Glutamatergic neuron (in vitro differentiated cells): ENCODE data around the gene HMGCS2. TPM values are rescaled to one million over a fixed set of nuclear protein-coding genes. Genes with fewer than 3 reads are reported as not detected.

Experiments
- DNase-seq: peaks from one replicate; pipeline ENCODE4 v3.0.0; 2022
- H3K27ac Mint-ChIP-seq: one replicate; pipeline ENCODE4 v1.8.0; 2020; ENCODE audit warnings: mild to moderate bottlenecking, mixed read lengths, inconsistent platforms; ENCODE audit not compliant: unreplicated experiment
- H3K27me3 Mint-ChIP-seq: one replicate; pipeline ENCODE4 v1.8.0; 2020; ENCODE audit warnings: mild to moderate bottlenecking, moderate library complexity, mixed read lengths, inconsistent platforms; ENCODE audit not compliant: unreplicated experiment
- H3K36me3 Mint-ChIP-seq: one replicate; pipeline ENCODE4 v1.8.0; 2020; ENCODE audit warnings: mild to moderate bottlenecking, mixed read lengths, inconsistent platforms; ENCODE audit not compliant: unreplicated experiment
- H3K4me1 Mint-ChIP-seq: one replicate; pipeline ENCODE4 v1.8.0; 2020; ENCODE audit warnings: mild to moderate bottlenecking, low read depth, mixed read lengths, inconsistent platforms; ENCODE audit not compliant: unreplicated experiment
- H3K4me3 Mint-ChIP-seq: one replicate; pipeline ENCODE4 v1.8.0; 2020; ENCODE audit warnings: mild to moderate bottlenecking, mixed read lengths, inconsistent platforms; ENCODE audit not compliant: unreplicated experiment
- H3K9me3 Mint-ChIP-seq: one replicate; pipeline ENCODE4 v1.8.0; 2020; ENCODE audit warnings: mild to moderate bottlenecking, moderate library complexity, mixed read lengths, inconsistent platforms; ENCODE audit not compliant: unreplicated experiment
- total RNA-seq: library from RNA; stranded (reverse); fragmentation: NEBNext Ultra II Directional; extraction: Animal tissue kit (Norgen Biotek cat#: 25700); gene quantifications from one replicate; pipeline ENCODE4 v1.2.1, GENCODE V29; 2021; ENCODE audit not compliant: unreplicated experiment
- TF ChIP-seq, protein P1 (sequence below): fragments of 200-600 bp; sonication (generic); IDR thresholded peaks from one replicate; pipeline ENCODE4 v1.5.0; 2021; ENCODE audit not compliant: partially characterized antibody, unreplicated experiment

The HMGCS2 gene
- total RNA-seq, 1 donor from 2014 or later = not detected

DNA sequence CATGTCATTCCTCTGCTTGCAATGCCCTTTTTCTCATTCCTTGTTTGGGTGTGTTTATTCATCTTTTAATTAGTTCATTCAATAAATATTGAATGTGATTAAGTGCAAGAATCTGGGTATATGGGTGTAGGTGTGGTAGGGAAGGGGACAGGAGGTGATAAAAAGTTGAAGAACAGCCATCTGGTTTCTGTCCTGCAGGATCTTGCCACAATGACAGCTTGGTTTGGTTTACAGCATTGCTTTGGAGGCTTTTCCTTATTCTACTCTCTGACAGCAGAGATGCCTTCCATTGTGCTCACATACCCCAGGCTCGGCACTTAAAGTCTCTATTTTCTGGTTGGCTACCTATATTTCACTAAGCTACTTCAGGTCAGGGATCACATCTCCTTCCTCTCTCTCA is 45.6 kb upstream of the HMGCS2 start:
- no peaks in the 10 kb centered on the region for H3K4me1 Mint-ChIP-seq
- TF ChIP-seq, protein P1, sequence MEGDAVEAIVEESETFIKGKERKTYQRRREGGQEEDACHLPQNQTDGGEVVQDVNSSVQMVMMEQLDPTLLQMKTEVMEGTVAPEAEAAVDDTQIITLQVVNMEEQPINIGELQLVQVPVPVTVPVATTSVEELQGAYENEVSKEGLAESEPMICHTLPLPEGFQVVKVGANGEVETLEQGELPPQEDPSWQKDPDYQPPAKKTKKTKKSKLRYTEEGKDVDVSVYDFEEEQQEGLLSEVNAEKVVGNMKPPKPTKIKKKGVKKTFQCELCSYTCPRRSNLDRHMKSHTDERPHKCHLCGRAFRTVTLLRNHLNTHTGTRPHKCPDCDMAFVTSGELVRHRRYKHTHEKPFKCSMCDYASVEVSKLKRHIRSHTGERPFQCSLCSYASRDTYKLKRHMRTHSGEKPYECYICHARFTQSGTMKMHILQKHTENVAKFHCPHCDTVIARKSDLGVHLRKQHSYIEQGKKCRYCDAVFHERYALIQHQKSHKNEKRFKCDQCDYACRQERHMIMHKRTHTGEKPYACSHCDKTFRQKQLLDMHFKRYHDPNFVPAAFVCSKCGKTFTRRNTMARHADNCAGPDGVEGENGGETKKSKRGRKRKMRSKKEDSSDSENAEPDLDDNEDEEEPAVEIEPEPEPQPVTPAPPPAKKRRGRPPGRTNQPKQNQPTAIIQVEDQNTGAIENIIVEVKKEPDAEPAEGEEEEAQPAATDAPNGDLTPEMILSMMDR = no peak
- DNase-seq = no peak
- no peaks in the 10 kb centered on the region for H3K36me3 Mint-ChIP-seq
- H3K4me3 Mint-ChIP-seq = no peak overlapping the region
- no peaks in the 10 kb centered on the region for H3K27me3 Mint-ChIP-seq
- H3K27ac Mint-ChIP-seq = no peak overlapping the region
- no peaks in the 10 kb centered on the region for H3K9me3 Mint-ChIP-seq

DNA sequence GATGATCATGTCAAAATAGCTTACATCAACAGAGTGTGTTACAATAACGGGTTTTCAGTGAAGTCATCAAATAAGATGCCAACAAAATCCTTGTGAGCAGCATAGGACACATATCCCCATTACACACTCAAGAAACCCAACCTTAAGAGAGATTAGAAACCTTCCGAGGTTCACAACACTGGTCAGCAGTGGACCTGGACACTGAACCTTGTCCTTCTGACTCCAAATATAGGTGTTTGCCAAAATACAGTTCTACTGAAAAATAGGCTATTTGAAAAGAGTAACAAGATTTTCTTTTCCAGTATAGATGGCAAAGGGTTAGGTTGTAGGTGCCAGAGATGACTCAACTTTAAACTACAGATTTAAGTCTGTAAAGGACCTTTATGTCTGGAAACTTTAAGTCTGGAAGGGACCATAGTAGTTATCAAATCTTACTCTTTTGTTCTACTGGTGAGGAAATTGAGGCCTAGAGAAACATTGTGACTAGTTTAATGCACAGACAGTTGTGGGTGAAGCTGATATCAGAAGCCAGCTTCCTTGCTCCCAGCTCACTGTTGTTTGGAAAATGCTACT is 43.4 kb upstream of the HMGCS2 start:
- Mint-ChIP-seq H3K9me3 (no peaks in the 10 kb centered on the region), H3K4me1 (no peaks in the 10 kb centered on the region), H3K27ac (no peak overlapping the region), H3K4me3 (no peak overlapping the region), H3K27me3 (no peaks in the 10 kb centered on the region), H3K36me3 (no peaks in the 10 kb centered on the region)
- TF ChIP-seq, protein P1 = no peak
- DNase-seq = no peak

DNA sequence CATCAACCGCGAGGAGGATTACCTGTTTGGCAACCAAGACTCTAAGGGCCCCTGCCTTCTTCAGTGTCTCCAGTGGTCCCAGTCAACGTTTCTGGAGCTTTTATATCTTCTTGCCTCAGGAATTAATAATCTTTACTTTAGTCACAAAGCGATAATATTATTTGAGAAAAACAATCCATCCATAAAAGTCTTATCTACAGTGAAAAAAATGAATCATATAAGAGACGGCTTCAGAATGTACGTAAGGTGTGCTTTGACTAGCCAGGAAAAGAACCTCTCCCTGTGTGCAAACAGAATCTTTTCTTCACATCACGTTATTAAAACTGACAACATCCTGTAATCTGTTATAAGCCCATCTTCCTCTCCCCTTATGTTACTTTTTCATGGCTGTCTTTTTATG is 42.7 kb upstream of the HMGCS2 start, which contains the start of gene REG4:
TSS of gene REG4 (minus strand) at position 74 of the 400 bp plus-strand sequence. CDS start 2,691 bp downstream, outside the sequence.
- Mint-ChIP-seq H3K36me3 (no peaks in the 10 kb centered on the region), H3K4me3 (no peak within 1 kb of the TSS), H3K27me3 (no peaks in the 10 kb centered on the region), H3K9me3 (no peaks in the 10 kb centered on the region), H3K4me1 (no peaks in the 10 kb centered on the region), H3K27ac (no peak within 1 kb of the TSS)
- TF ChIP-seq, protein P1 = no peak
- no peak for DNase-seq

DNA sequence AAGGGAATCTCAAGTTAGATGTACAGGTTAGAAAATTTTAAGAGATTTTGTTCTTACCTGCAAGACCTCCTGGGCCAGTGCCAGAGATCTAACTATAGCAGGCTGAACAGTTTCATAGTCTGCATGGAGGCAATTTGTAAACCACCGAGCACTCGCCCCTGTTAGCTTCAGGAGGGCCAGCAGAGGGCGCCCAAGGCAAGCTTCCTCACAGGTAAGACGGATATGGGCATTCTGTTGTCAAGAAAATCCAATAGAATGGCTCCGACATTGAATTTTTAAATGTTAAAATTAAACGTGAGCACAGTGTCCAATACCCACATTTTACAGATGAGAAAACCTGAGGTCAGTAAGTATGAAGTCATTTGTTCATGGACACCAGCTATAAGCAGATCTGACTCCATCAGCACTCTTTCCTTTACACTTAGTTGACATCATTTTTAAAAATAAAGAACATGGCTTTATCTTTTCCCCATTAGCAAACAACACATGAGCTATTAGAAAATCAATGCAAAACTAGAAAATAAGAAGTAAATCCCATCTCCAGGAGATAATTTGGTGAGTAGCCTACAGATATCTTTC is 40.4 kb upstream of the HMGCS2 start:
- no peak overlapping the region for H3K27ac Mint-ChIP-seq
- TF ChIP-seq, protein P1 = peak; percentile 84
- no peaks in the 10 kb centered on the region for H3K36me3 Mint-ChIP-seq
- peaks cover 3% of the 10 kb centered on the region for H3K9me3 Mint-ChIP-seq
- no peak overlapping the region for H3K4me3 Mint-ChIP-seq
- peaks cover 6% of the 10 kb centered on the region for H3K27me3 Mint-ChIP-seq
- peak; percentile 78 for DNase-seq
- H3K4me1 Mint-ChIP-seq = peaks cover 11% of the 10 kb centered on the region

DNA sequence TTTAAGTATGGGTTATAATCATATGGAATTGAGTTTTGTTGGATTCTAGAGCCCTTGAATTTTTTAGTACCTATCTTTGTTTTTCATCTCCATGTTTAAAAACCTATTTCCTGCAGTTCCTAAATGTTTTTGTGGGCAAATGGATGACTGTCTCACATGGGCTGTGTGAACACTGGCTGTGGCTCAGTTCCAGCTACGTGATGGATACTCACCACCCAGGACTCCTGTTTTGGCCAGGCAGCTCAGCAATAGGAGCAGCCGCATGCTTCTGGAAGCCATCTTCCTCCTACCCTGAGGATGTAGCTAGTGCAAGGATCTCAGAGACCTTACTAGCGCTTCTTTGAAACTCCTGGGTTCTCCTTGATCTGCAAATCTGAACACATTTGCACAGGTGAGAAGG is 39.8 kb upstream of the HMGCS2 start:
- H3K4me3 Mint-ChIP-seq = no peak overlapping the region
- H3K36me3 Mint-ChIP-seq = peaks cover 2% of the 10 kb centered on the region
- peaks cover 3% of the 10 kb centered on the region for H3K9me3 Mint-ChIP-seq
- TF ChIP-seq, protein P1 = no peak
- DNase-seq = no peak
- no peak overlapping the region for H3K27ac Mint-ChIP-seq
- H3K4me1 Mint-ChIP-seq = peaks cover 11% of the 10 kb centered on the region
- H3K27me3 Mint-ChIP-seq = peaks cover 9% of the 10 kb centered on the region
